ENCODE data around the gene PPP4R2. TPM values are rescaled to one million over a fixed set of nuclear protein-coding genes. Genes with fewer than 3 reads are reported as not detected.

The PPP4R2 gene
- total and polyA plus RNA-seq, 2 donors (not counting 1 experiment from before 2014, with no cell fraction given): 9.8 to 57.5 TPM

DNA sequence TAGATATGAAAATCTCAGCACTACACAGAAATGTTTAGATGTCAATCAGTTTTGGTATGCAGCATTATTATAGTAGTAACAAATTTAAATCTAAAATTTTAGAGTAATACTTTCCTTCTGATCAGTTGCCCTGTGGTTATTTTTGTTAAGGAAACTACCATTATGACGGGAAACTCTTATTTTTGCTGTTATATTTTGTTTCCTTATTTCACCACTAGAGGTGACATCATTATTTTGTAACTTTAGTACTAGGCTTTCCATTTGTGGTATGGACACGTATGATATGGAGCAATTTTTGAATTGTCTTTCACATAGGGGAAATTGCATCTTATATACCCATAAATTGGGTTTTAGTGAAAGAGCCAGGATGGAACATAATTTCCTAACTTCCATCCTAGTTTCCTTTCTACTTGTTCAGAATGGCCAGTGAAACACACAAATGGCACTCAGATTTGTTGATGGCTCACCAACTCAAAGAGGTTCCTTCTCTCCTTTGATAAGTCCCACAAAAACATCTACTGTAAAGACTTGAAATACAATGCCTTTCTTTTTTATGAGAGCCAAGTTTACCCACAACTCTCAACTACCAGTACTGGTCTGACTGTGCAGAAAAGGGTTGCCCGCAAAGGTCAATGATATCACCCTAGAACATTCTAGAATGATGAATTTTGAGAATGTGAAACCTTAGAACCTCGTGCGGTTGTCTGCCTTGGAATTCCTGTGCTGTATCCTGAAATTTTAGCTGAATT lies 19.4 kb upstream of the PPP4R2 start:
- CTCF ChIA-PET: no interaction called here
- POLR2A ChIA-PET: no interaction called here
- no peak overlapping the region for H2AFZ ChIP-seq (ENCODE audit: insufficient read depth, low read depth, low read length, poor library complexity, severe bottlenecking)
- H3K79me2 ChIP-seq (ENCODE audit: control insufficient read depth, insufficient read depth, low read length): no peaks in the 10 kb centered on the region
- H3K9me3 ChIP-seq (ENCODE audit: control extremely low read depth in 1 of 3, control insufficient read depth in 2 of 3, insufficient read depth in 1 of 3, low read length in 2 of 3): no peaks in the 10 kb centered on the region
- no peak overlapping the region for H3K27ac ChIP-seq (ENCODE audit: low read length in 2 of 2)
- intact Hi-C loops (cut with micrococcal nuclease): no loop called here
- H3K27me3 ChIP-seq (replicated peaks in 1 of 4; ENCODE audit: control extremely low read depth in 1 of 4, control insufficient read depth in 3 of 4, insufficient read depth in 4 of 4, low read length in 3 of 4): peaks cover 0 to 6% (median 3%) of the 10 kb centered on the region in 4 experiments
- no peaks in the 10 kb centered on the region for H3K4me1 ChIP-seq (ENCODE audit: control insufficient read depth in 2 of 2, insufficient read depth in 2 of 2, low read length in 2 of 2)
- H3K4me2 ChIP-seq (replicated peaks; ENCODE audit: low read depth, low read length, poor library complexity, severe bottlenecking): no peak overlapping the region
- Mint-ChIP-seq H3K4me1 (no peaks in the 10 kb centered on the region), H3K4me3 (no peak overlapping the region), H3K9me3 (ENCODE audit: insufficient read depth) (no peaks in the 10 kb centered on the region), H3K27me3 (peaks cover 22% of the 10 kb centered on the region), H3K27ac (no peak overlapping the region)
- no peaks in the 10 kb centered on the region for H3K36me3 ChIP-seq (replicated peaks in 1 of 2; ENCODE audit: control extremely low read depth in 1 of 2, control insufficient read depth in 1 of 2, extremely low read depth in 1 of 2, insufficient read depth in 2 of 2, low read length in 1 of 2)
- no peak overlapping the region for H3K9ac ChIP-seq (ENCODE audit: low read length)
- ATAC-seq (ENCODE audit: low read depth) (no peak), DNase-seq (no peak)
- no peaks in the 10 kb centered on the region for H4K20me1 ChIP-seq (ENCODE audit: control insufficient read depth, insufficient read depth, low read length, poor library complexity, severe bottlenecking)
- no peak for TF ChIP-seq EZH2 (IDR thresholded peaks at IDR 0.05; ENCODE audit: borderline replicate concordance, insufficient read depth, low read depth, low read length, poor library complexity, severe bottlenecking)
- TF ChIP-seq, protein P1, sequence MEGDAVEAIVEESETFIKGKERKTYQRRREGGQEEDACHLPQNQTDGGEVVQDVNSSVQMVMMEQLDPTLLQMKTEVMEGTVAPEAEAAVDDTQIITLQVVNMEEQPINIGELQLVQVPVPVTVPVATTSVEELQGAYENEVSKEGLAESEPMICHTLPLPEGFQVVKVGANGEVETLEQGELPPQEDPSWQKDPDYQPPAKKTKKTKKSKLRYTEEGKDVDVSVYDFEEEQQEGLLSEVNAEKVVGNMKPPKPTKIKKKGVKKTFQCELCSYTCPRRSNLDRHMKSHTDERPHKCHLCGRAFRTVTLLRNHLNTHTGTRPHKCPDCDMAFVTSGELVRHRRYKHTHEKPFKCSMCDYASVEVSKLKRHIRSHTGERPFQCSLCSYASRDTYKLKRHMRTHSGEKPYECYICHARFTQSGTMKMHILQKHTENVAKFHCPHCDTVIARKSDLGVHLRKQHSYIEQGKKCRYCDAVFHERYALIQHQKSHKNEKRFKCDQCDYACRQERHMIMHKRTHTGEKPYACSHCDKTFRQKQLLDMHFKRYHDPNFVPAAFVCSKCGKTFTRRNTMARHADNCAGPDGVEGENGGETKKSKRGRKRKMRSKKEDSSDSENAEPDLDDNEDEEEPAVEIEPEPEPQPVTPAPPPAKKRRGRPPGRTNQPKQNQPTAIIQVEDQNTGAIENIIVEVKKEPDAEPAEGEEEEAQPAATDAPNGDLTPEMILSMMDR (IDR thresholded peaks at IDR 0.05): peak; percentile 36
- WGBS (ENCODE audit: insufficient coverage): 80% methylated on average over 2 of the region's 5 CpGs
- H3K4me3 ChIP-seq (ENCODE audit: control extremely low read depth in 1 of 5, extremely low read depth in 1 of 5, insufficient read depth in 1 of 5, low read depth in 2 of 5, low read length in 4 of 5): no peak overlapping the region

DNA sequence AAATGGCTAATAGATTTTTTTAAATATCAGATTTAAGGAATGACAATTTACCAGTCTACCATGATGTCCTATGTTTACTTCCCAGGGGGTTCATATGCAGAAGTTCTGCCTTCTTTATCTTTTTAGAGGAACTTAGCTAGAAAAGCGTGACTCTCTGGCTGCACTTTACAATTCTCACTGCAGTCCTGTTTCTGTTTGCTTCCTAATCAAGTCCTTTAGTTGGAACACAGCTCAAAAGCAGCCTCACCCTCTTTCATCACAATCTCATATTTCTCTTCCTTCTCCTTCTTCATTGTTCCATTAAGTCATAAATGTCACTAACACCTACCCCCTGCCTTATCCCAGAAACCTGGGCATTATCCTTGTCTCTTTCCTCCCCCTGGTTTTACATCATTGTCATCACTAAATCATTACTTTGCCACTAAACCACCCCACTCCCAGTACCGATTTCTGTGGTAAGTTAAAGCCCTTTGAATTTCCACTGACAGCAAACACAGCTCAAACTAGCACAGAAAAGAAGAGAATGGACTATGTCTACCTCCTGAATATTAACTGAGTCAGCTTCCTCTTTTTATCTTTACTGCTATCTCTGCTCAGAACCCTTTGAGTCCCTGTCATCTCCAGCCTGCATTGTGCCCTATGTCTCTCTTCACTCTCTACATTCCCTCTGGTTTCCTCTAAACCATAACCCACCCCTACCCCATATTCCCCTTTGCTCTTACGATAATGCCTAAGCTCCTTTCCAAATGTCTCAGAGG lies 13.8 kb upstream of the PPP4R2 start:
- H3K27me3 Mint-ChIP-seq: peaks cover 17% of the 10 kb centered on the region
- TF ChIP-seq EZH2 (IDR thresholded peaks at IDR 0.05; ENCODE audit: borderline replicate concordance, insufficient read depth, low read depth, low read length, poor library complexity, severe bottlenecking): no peak
- TF ChIP-seq, protein P1 (IDR thresholded peaks at IDR 0.05): no peak
- H3K4me3 ChIP-seq (ENCODE audit: control extremely low read depth in 1 of 5, extremely low read depth in 1 of 5, insufficient read depth in 1 of 5, low read depth in 2 of 5, low read length in 4 of 5): no peak overlapping the region
- no peaks in the 10 kb centered on the region for H4K20me1 ChIP-seq (ENCODE audit: control insufficient read depth, insufficient read depth, low read length, poor library complexity, severe bottlenecking)
- WGBS (ENCODE audit: insufficient coverage): 65% methylated on average over 2 of the region's 3 CpGs
- H3K4me2 ChIP-seq (replicated peaks; ENCODE audit: low read depth, low read length, poor library complexity, severe bottlenecking): no peak overlapping the region
- H3K4me3 Mint-ChIP-seq: no peak overlapping the region
- H3K9ac ChIP-seq (ENCODE audit: low read length): no peak overlapping the region
- CTCF ChIA-PET: interaction anchor here (1.3 kb wide), 1 partner anchor 103 kb away, joined by 3 read pairs; no protein-coding TSS in a partner anchor
- ATAC-seq (ENCODE audit: low read depth): no peak
- H3K36me3 ChIP-seq (replicated peaks in 1 of 2; ENCODE audit: control extremely low read depth in 1 of 2, control insufficient read depth in 1 of 2, extremely low read depth in 1 of 2, insufficient read depth in 2 of 2, low read length in 1 of 2): no peaks in the 10 kb centered on the region
- H2AFZ ChIP-seq (ENCODE audit: insufficient read depth, low read depth, low read length, poor library complexity, severe bottlenecking): no peak overlapping the region
- no peaks in the 10 kb centered on the region for H3K4me1 ChIP-seq (ENCODE audit: control insufficient read depth in 2 of 2, insufficient read depth in 2 of 2, low read length in 2 of 2)
- peaks cover 6% of the 10 kb centered on the region for H3K9me3 Mint-ChIP-seq (ENCODE audit: insufficient read depth)
- H3K9me3 ChIP-seq (ENCODE audit: control extremely low read depth in 1 of 3, control insufficient read depth in 2 of 3, insufficient read depth in 1 of 3, low read length in 2 of 3): peaks cover 8 to 19% (median 17%) of the 10 kb centered on the region in 3 donors
- H3K27ac Mint-ChIP-seq: no peak overlapping the region
- intact Hi-C loops (cut with micrococcal nuclease): no loop called here
- POLR2A ChIA-PET: no interaction called here
- no peaks in the 10 kb centered on the region for H3K4me1 Mint-ChIP-seq
- no peak overlapping the region for H3K27ac ChIP-seq (ENCODE audit: low read length in 2 of 2)
- peaks cover 0 to 6% (median 2%) of the 10 kb centered on the region in 4 experiments for H3K27me3 ChIP-seq (replicated peaks in 1 of 4; ENCODE audit: control extremely low read depth in 1 of 4, control insufficient read depth in 3 of 4, insufficient read depth in 4 of 4, low read length in 3 of 4)
- no peaks in the 10 kb centered on the region for H3K79me2 ChIP-seq (ENCODE audit: control insufficient read depth, insufficient read depth, low read length)
- no peak for DNase-seq
